Stomach (tissue), 4 donors: ENCODE data around the gene GEMIN8.

ENCODE experiments used
- POLR2A ChIP-seq, 4 donors: fragments of 450-650 bp; IDR thresholded peaks; one replicate each; pipeline ENCODE4 v1.6.1; 2016; ENCODE audit warnings: antibody characterized with exemption in 4 of 4, control low read depth in 2 of 4, mild to moderate bottlenecking in 1 of 4, moderate library complexity in 1 of 4
- POLR2AphosphoS5 ChIP-seq, 3 donors: sonication (generic); formaldehyde crosslinking; IDR thresholded peaks; one replicate each; pipeline ENCODE4 v1.6.1; 2016; ENCODE audit warnings: antibody characterized with exemption in 3 of 3

DNA sequence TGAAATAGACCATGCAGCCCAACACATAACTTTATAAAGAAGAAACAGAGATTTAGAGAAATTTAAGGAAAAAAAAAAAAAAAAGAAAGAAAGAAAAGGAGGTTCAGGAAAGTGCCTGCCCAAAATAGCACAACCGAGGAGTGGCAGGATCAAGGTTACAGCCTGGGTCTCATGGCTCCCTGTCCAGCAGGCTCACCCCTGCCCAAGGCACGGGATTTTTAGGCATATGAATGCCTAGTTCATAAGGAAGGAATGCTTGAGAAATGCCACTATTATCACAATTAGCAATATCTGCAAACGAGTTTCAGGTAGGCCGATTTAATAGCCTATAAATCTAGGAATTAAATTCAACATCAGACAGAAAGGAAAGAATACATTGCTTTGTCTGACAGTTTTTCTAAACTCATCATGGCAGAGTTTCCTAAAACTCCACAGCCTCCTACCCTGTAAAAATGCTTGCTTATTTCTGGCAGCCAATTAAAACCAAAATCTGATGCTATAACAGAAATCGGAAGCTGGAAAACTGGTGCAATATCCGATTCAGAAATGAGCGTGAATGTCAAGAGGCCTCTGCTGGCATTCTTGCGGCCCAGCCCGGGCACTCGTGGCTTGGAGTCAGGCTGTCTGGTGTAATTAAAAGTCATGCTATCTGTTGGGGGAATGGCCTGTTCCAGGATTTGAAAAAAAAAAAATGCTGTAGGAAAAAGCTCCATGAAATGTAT lies 63.5 kb downstream of the GEMIN8 start:
- TF ChIP-seq POLR2A (IDR thresholded peaks at IDR 0.05): no peak
- TF ChIP-seq POLR2AphosphoS5 (IDR thresholded peaks at IDR 0.05): no peak
